HepG2 (cell line): ENCODE data around the gene CLTCL1. TPM values are rescaled to one million over a fixed set of nuclear protein-coding genes. Genes with fewer than 3 reads are reported as not detected.

Experiments
- ATAC-seq: fragments of 200-7000 bp; cut with Tn5 transposase; 3 replicates; pipeline ENCODE4 v1.9.1; 2020; ENCODE audit warnings: mild to moderate bottlenecking, moderate library complexity
- BruUV-seq: library from RNA; stranded (reverse); fragments of 400-500 nt; replicated peaks from 2 replicates; lab custom pipeline; 2021; lab: Mats Ljungman, UMichigan
- CTCF ChIA-PET: fragments of 300-600 bp; formaldehyde crosslinking; extraction: SDS; loops from one replicate; lab custom pipeline; 2021; ENCODE audit warnings: low total read pairs, inconsistent platforms, low intra/inter-chr PET ratio; lab: Yijun Ruan, JAX
- POLR2A ChIA-PET: fragments of 350-600 bp; sonication (Branson Sonifier 250); formaldehyde crosslinking; loops from one replicate; lab custom pipeline; 2020; ENCODE audit warnings: antibody characterized with exemption, inconsistent platforms; lab: Yijun Ruan, JAX
- DNase-seq: peaks from one replicate; pipeline ENCODE4 v3.0.0-alpha.2; 2015; ENCODE audit warnings: low spot score
- FAIRE-seq: peaks from 3 replicates; lab custom pipeline; 2011; peaks lifted over from hg19 to GRCh38; lab: Jason Lieb, UNC
- H2AFZ ChIP-seq: one replicate; pipeline ENCODE4 v1.6.1; 2011; ENCODE audit warnings: low read length, inconsistent platforms
- H3K27ac ChIP-seq: fragments of 300-600 bp; 3 replicates; pipeline ENCODE4 v1.8.0; 2011; ENCODE audit warnings: mixed run types, mild to moderate bottlenecking, mixed read lengths, low read length, inconsistent platforms; ENCODE audit not compliant: insufficient read depth; ENCODE audit errors: extremely low read length
- H3K27me3 ChIP-seq, 2 experiments: fragments of 200-600 bp in 1 of 2; 2 replicates in 1 of 2; 3 replicates in 1 of 2; pipeline versions ENCODE4 v1.6.0 to v1.8.0; 2011; ENCODE audit warnings: low read length in 2 of 2, mild to moderate bottlenecking in 2 of 2, moderate library complexity in 2 of 2, inconsistent platforms in 1 of 2; ENCODE audit not compliant: insufficient read depth in 2 of 2, control insufficient read depth in 1 of 2
- H3K36me3 ChIP-seq, 2 experiments: fragments of 200-600 bp in 1 of 2; replicated peaks in 1 of 2; 2 replicates in 1 of 2; 3 replicates in 1 of 2; pipeline versions ENCODE4 v1.5.1 to v1.8.0; 2011; ENCODE audit warnings: low read length in 2 of 2, inconsistent platforms in 1 of 2; ENCODE audit not compliant: insufficient read depth in 2 of 2, control insufficient read depth in 1 of 2
- H3K4me1 ChIP-seq: 2 replicates; pipeline ENCODE4 v1.5.1; 2012; ENCODE audit warnings: low read length, inconsistent platforms; ENCODE audit not compliant: insufficient read depth
- H3K4me2 ChIP-seq: 2 replicates; pipeline ENCODE4 v1.6.0; 2011; ENCODE audit warnings: low read depth, low read length, inconsistent platforms
- H3K4me3 ChIP-seq, 3 experiments: fragments of 200-600 bp in 1 of 3; sonication (generic), shearing (Covaris generic) in 1 of 3; replicated peaks in 1 of 3; 2 replicates each; pipeline ENCODE4 v1.5.1; 2011 to 2016; ENCODE audit warnings: low read length in 3 of 3, inconsistent platforms in 2 of 3, low read depth in 2 of 3, mild to moderate bottlenecking in 2 of 3, control low read depth in 1 of 3, mixed read lengths in 1 of 3; ENCODE audit not compliant: insufficient read depth in 1 of 3
- H3K79me2 ChIP-seq: one replicate; pipeline ENCODE4 v1.6.1; 2011; ENCODE audit warnings: low read length, inconsistent platforms; ENCODE audit not compliant: insufficient read depth
- H3K9ac ChIP-seq: 2 replicates; pipeline ENCODE4 v1.6.0; 2011; ENCODE audit warnings: mild to moderate bottlenecking, low read depth, low read length, inconsistent platforms; ENCODE audit not compliant: insufficient read depth
- H3K9me3 ChIP-seq: 2 replicates; pipeline ENCODE4 v1.5.1; 2012; ENCODE audit warnings: mild to moderate bottlenecking, low read length
- H4K20me1 ChIP-seq: 2 replicates; pipeline ENCODE4 v1.6.0; 2011; ENCODE audit warnings: inconsistent platforms, mild to moderate bottlenecking, low read length, moderate library complexity; ENCODE audit not compliant: insufficient read depth
- ATF7 ChIP-seq, 2 experiments: fragments of 450-650 bp in 1 of 2; sonication (generic) in 1 of 2; formaldehyde crosslinking in 1 of 2; IDR thresholded peaks; 2 replicates each; pipeline versions ENCODE4 v1.4.0 to v1.6.1; 2016 to 2020; ENCODE audit warnings: antibody characterized with exemption in 1 of 2, mild to moderate bottlenecking in 1 of 2, missing genetic modification reagents in 1 of 2
- E2F1 ChIP-seq: sonication (generic); formaldehyde crosslinking; IDR thresholded peaks from 2 replicates; pipeline ENCODE4 v1.5.0; 2020; ENCODE audit warnings: missing genetic modification reagents
- GABPA ChIP-seq, 2 experiments: IDR thresholded peaks; 2 replicates each; pipeline ENCODE4 v1.6.1; 2011 to 2016; ENCODE audit warnings: low read depth in 2 of 2, low read length in 1 of 2, missing biosample characterization in 1 of 2, missing genetic modification characterization in 1 of 2
- GABPB1 ChIP-seq: IDR thresholded peaks from 2 replicates; pipeline ENCODE4 v1.6.1; 2016; ENCODE audit warnings: mild to moderate bottlenecking, missing genetic modification reagents, moderate library complexity, missing compliant biosample characterization
- SRSF9 ChIP-seq: fragments of 200-400 bp; formaldehyde crosslinking; IDR thresholded peaks from 2 replicates; pipeline ENCODE4 v1.6.1; 2018; ENCODE audit warnings: borderline replicate concordance, mild to moderate bottlenecking, low read depth, low read length; ENCODE audit not compliant: insufficient read depth, poor library complexity, severe bottlenecking
- ZBTB3 ChIP-seq: sonication (generic); formaldehyde crosslinking; IDR thresholded peaks from 2 replicates; pipeline ENCODE4 v1.4.0; 2020; ENCODE audit warnings: low read depth, mild to moderate bottlenecking, moderate library complexity, missing genetic modification reagents, borderline replicate concordance
- ZZZ3 ChIP-seq: sonication (generic); formaldehyde crosslinking; IDR thresholded peaks from 2 replicates; pipeline ENCODE4 v1.4.0; 2020; ENCODE audit warnings: missing genetic modification reagents, mild to moderate bottlenecking, borderline replicate concordance
- WGBS: methylation state at CpG from one replicate; pipeline ENCODE4 v1.1.6; 2017; ENCODE audit warnings: low lambda C conversion rate; 5-methylcytosine and 5-hydroxymethylcytosine counted together
- in situ Hi-C: cut with HindIII; loops from 2 replicates; pipeline ENCODE4 v1.10.0; 2017; ENCODE audit warnings: low pct_unique_long_range_greater_than_20kb; ENCODE audit not compliant: extremely low pct_ligation_motif_present
- intact Hi-C: fragments of 100-400 bp; cut with micrococcal nuclease; formaldehyde crosslinking; loops from one replicate; pipeline ENCODE4 v1.10.0; 2022; ENCODE audit not compliant: unreplicated experiment
- polyA plus RNA-seq, 8 experiments: library from polyadenylated mRNA; depleted of rRNA in 3 of 8; stranded (reverse) in 7 of 8; unstranded in 1 of 8; fragments of >200 nt; fragmentation: Illumina TruSeq in 4 of 8; extraction: Trizol in 4 of 8; gene quantifications; 2 replicates each; pipeline versions ENCODE4 v1.2.1 to v1.2.3, GENCODE V29; 2011 to 2016; ENCODE audit warnings: low read depth in 4 of 8, missing spikeins in 1 of 8, mixed read lengths in 1 of 8; ENCODE audit not compliant: insufficient read depth in 1 of 8
- total RNA-seq, 5 experiments: library from RNA; depleted of rRNA; stranded (reverse); fragments of >200 nt; fragmentation: Illumina TruSeq; extraction: Trizol; gene quantifications; 2 replicates each; pipeline ENCODE4 v1.2.3, GENCODE V29; 2016; ENCODE audit warnings: low read depth in 1 of 5
- TF ChIP-seq, protein P1 (sequence below): IDR thresholded peaks from 2 replicates; pipeline ENCODE4 v1.6.1; 2018; ENCODE audit warnings: missing genetic modification reagents, mild to moderate bottlenecking, missing compliant biosample characterization
- TF ChIP-seq, protein P2 (sequence below): sonication (generic); formaldehyde crosslinking; conservative IDR thresholded peaks from 2 replicates; pipeline ENCODE4 v1.8.0; 2022; ENCODE audit warnings: mild to moderate bottlenecking, moderate library complexity, missing genetic modification reagents

CLTCL1 gene
- total and polyA plus RNA-seq, 2 of the 13 experiments (the other 11 are each of a cell fraction or from before 2014, with no cell fraction given), result 8.1 to 10.9 TPM

DNA sequence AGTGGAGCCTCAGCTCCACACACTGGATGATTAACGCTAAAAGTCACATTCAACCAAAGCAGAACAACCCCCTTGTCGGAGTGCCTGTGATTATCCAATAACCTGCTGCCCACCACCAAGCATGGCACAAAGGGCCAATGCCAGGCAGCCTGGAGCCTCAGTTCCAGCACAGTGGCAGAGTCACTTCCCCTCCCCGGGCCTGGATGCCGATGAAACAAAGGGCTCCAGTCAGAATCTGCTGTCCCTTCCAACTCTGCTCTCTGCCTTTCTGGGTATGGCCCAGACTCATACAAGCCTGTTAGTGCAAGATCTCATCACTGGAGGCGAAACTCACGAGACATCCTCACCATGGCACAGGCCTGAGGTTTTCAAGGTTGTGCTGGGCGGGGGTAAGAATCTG lies 52.1 kb downstream of the CLTCL1 start:
- ChIA-PET POLR2A (no interaction called here), CTCF (no interaction called here)
- Histone ChIP-seq H2AFZ (no peak overlapping the region), H3K27ac (no peak overlapping the region), H3K4me3 (no peak overlapping the region), H3K4me2 (no peak overlapping the region), H3K9me3 (no peaks in the 10 kb centered on the region), H3K4me1 (no peaks in the 10 kb centered on the region), H3K36me3 (peaks cover 2 to 12% of the 10 kb centered on the region in 2 experiments; a peak in 2 of 5 replicates), H4K20me1 (no peaks in the 10 kb centered on the region), H3K9ac (no peak overlapping the region), H3K27me3 (no peaks in the 10 kb centered on the region), H3K79me2 (no peaks in the 10 kb centered on the region)
- in situ Hi-C loops (no loop called here), intact Hi-C loops (no loop called here)
- BruUV-seq, result no TSS peak
- DNase-seq, result no peak
- TF ChIP-seq, protein P1, sequence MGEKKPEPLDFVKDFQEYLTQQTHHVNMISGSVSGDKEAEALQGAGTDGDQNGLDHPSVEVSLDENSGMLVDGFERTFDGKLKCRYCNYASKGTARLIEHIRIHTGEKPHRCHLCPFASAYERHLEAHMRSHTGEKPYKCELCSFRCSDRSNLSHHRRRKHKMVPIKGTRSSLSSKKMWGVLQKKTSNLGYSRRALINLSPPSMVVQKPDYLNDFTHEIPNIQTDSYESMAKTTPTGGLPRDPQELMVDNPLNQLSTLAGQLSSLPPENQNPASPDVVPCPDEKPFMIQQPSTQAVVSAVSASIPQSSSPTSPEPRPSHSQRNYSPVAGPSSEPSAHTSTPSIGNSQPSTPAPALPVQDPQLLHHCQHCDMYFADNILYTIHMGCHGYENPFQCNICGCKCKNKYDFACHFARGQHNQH (CRISPR knock-in tag), result no peak
- TF ChIP-seq ZZZ3 (no peak), GABPB1 (CRISPR knock-in tag) (no peak), GABPA (IDR thresholded peaks at IDR 0.05; ENCODE audit: low read depth, low read length) (no peak), GABPA (CRISPR knock-in tag; IDR thresholded peaks at IDR 0.05; ENCODE audit: low read depth) (no peak), ZBTB3 (CRISPR knock-in tag) (no peak), E2F1 (CRISPR knock-in tag) (no peak), SRSF9 (no peak), ATF7 (IDR thresholded peaks at IDR 0.05) (no peak), ATF7 (CRISPR knock-in tag; IDR thresholded peaks at IDR 0.05) (no peak)
- TF ChIP-seq, protein P2, sequence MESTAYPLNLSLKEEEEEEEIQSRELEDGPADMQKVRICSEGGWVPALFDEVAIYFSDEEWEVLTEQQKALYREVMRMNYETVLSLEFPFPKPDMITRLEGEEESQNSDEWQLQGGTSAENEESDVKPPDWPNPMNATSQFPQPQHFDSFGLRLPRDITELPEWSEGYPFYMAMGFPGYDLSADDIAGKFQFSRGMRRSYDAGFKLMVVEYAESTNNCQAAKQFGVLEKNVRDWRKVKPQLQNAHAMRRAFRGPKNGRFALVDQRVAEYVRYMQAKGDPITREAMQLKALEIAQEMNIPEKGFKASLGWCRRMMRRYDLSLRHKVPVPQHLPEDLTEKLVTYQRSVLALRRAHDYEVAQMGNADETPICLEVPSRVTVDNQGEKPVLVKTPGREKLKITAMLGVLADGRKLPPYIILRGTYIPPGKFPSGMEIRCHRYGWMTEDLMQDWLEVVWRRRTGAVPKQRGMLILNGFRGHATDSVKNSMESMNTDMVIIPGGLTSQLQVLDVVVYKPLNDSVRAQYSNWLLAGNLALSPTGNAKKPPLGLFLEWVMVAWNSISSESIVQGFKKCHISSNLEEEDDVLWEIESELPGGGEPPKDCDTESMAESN (CRISPR knock-in tag), result no peak
- no peak for FAIRE-seq
- 100% methylated on average over 2 of the region's 7 CpGs for WGBS
- ATAC-seq, result no peak
